Measurements from ENCODE around the gene EIF2B4. TPM values are rescaled to one million over a fixed set of nuclear protein-coding genes. Genes with fewer than 3 reads are reported as not detected.

Gene EIF2B4
- total and polyA plus RNA-seq, 2 of the 13 experiments (the other 11 are each of a cell fraction or from before 2014, with no cell fraction given) = 91.5 to 96.4 TPM

DNA sequence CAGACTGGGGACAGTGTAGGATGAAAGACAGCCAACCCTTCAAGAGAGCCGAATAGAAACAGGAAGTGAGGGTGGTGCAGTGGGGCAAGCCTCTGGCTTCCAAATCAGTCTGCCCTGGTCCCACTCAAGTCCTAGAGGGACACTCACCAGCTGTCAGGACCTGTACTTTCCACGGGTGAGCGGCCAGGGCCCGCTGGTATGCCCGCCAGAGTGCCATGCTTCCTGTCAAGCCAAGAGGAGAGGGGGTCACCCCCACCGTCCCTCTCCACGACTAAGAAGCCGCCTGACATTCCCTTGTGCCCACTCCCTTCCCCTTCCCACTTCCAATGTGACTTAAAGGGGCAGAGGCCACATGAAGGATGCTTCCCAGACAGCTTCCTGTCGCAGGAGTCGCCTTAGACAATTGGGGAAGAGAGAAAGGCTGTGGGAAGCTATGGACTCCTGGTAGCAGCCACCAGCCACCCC is 47.8 kb downstream of the EIF2B4 start (continued):
- TF ChIP-seq, protein P1, sequence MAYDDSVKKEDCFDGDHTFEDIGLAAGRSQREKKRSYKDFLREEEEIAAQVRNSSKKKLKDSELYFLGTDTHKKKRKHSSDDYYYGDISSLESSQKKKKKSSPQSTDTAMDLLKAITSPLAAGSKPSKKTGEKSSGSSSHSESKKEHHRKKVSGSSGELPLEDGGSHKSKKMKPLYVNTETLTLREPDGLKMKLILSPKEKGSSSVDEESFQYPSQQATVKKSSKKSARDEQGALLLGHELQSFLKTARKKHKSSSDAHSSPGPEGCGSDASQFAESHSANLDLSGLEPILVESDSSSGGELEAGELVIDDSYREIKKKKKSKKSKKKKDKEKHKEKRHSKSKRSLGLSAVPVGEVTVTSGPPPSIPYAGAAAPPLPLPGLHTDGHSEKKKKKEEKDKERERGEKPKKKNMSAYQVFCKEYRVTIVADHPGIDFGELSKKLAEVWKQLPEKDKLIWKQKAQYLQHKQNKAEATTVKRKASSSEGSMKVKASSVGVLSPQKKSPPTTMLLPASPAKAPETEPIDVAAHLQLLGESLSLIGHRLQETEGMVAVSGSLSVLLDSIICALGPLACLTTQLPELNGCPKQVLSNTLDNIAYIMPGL (CRISPR knock-in tag; IDR thresholded peaks at IDR 0.05; ENCODE audit: borderline replicate concordance in 1 of 2, low read depth in 1 of 2) = 0 out of 4 replicates have a peak, but pooled peaks of 1 of the 2 experiments have one; percentile 7
- TF ChIP-seq, protein P2, sequence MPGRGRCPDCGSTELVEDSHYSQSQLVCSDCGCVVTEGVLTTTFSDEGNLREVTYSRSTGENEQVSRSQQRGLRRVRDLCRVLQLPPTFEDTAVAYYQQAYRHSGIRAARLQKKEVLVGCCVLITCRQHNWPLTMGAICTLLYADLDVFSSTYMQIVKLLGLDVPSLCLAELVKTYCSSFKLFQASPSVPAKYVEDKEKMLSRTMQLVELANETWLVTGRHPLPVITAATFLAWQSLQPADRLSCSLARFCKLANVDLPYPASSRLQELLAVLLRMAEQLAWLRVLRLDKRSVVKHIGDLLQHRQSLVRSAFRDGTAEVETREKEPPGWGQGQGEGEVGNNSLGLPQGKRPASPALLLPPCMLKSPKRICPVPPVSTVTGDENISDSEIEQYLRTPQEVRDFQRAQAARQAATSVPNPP (CRISPR knock-in tag; IDR thresholded peaks at IDR 0.05) = no peak
- TF ChIP-seq SALL1 (CRISPR knock-in tag; IDR thresholded peaks at IDR 0.05) = no peak
- 0 out of 2 replicates have a peak, but pooled peaks have one; percentile 9 for TF ChIP-seq ZNF317 (CRISPR knock-in tag; IDR thresholded peaks at IDR 0.05)
- TF ChIP-seq ZNF878 (CRISPR knock-in tag; IDR thresholded peaks at IDR 0.05) = no peak
- no peak for TF ChIP-seq ZSCAN31 (CRISPR knock-in tag; IDR thresholded peaks at IDR 0.05; ENCODE audit: low read depth)
- TF ChIP-seq, protein P3, sequence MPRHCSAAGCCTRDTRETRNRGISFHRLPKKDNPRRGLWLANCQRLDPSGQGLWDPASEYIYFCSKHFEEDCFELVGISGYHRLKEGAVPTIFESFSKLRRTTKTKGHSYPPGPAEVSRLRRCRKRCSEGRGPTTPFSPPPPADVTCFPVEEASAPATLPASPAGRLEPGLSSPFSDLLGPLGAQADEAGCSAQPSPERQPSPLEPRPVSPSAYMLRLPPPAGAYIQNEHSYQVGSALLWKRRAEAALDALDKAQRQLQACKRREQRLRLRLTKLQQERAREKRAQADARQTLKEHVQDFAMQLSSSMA (CRISPR knock-in tag; IDR thresholded peaks at IDR 0.05) = 0 out of 2 replicates have a peak, but pooled peaks have one; percentile 53
- 0 out of 2 replicates have a peak, but pooled peaks have one; percentile 32 for TF ChIP-seq SMAD9 (CRISPR knock-in tag; IDR thresholded peaks at IDR 0.05)
- no peak for TF ChIP-seq ZNF670 (CRISPR knock-in tag; IDR thresholded peaks at IDR 0.05; ENCODE audit: borderline replicate concordance)
- no peak for TF ChIP-seq ZSCAN12 (CRISPR knock-in tag; IDR thresholded peaks at IDR 0.05)
- TF ChIP-seq, protein P4, sequence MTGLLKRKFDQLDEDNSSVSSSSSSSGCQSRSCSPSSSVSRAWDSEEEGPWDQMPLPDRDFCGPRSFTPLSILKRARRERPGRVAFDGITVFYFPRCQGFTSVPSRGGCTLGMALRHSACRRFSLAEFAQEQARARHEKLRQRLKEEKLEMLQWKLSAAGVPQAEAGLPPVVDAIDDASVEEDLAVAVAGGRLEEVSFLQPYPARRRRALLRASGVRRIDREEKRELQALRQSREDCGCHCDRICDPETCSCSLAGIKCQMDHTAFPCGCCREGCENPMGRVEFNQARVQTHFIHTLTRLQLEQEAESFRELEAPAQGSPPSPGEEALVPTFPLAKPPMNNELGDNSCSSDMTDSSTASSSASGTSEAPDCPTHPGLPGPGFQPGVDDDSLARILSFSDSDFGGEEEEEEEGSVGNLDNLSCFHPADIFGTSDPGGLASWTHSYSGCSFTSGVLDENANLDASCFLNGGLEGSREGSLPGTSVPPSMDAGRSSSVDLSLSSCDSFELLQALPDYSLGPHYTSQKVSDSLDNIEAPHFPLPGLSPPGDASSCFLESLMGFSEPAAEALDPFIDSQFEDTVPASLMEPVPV (CRISPR knock-in tag; IDR thresholded peaks at IDR 0.05) = peak; percentile 69; the same call in 1 of the 2 replicates
- peak; percentile 96 for TF ChIP-seq ARID2 (CRISPR knock-in tag; IDR thresholded peaks at IDR 0.05; ENCODE audit: borderline replicate concordance)
- 0 out of 2 replicates have a peak, but pooled peaks have one; percentile 9 for TF ChIP-seq ZSCAN25 (CRISPR knock-in tag; IDR thresholded peaks at IDR 0.05)
- TF ChIP-seq HIVEP1 (CRISPR knock-in tag; IDR thresholded peaks at IDR 0.05) = 0 out of 2 replicates have a peak, but pooled peaks have one; percentile 13
- 0 out of 2 replicates have a peak, but pooled peaks have one; percentile 12 for TF ChIP-seq TARDBP (CRISPR knock-in tag; IDR thresholded peaks at IDR 0.05)
- TF ChIP-seq SNAI1 (CRISPR knock-in tag; IDR thresholded peaks at IDR 0.05; ENCODE audit: borderline replicate concordance) = 0 out of 2 replicates have a peak, but pooled peaks have one; percentile 5
- 0 out of 2 replicates have a peak, but pooled peaks have one; percentile 56 for TF ChIP-seq ZNF432 (CRISPR knock-in tag; IDR thresholded peaks at IDR 0.05; ENCODE audit: borderline replicate concordance)
- no peak for TF ChIP-seq ZBTB26 (CRISPR knock-in tag; IDR thresholded peaks at IDR 0.05; ENCODE audit: borderline replicate concordance)
- no peak for TF ChIP-seq ZNF780A (CRISPR knock-in tag; IDR thresholded peaks at IDR 0.05)
- TF ChIP-seq SAFB2 (CRISPR knock-in tag; IDR thresholded peaks at IDR 0.05; ENCODE audit: borderline replicate concordance, low read depth) = 0 out of 2 replicates have a peak, but pooled peaks have one; percentile 14
- no peak for TF ChIP-seq SPEN (CRISPR knock-in tag; IDR thresholded peaks at IDR 0.05; ENCODE audit: low read depth)
- TF ChIP-seq ZNF879 (CRISPR knock-in tag; IDR thresholded peaks at IDR 0.05) = no peak
- TF ChIP-seq TEAD3 (CRISPR knock-in tag; optimal IDR thresholded peaks at IDR 0.05; ENCODE audit: borderline replicate concordance) = peak; percentile 13
- TF ChIP-seq ZNF564 (CRISPR knock-in tag; IDR thresholded peaks at IDR 0.05) = no peak
